Measurements from ENCODE around the gene OR8D4. TPM values are rescaled to one million over a fixed set of nuclear protein-coding genes. Genes with fewer than 3 reads are reported as not detected.
A peak's percentile ranks its signal among the peaks of the same experiment; 100 is the strongest.
"Not testable (repeated sequence)": the region's sequence is repeated elsewhere in the genome, so short reads cannot be mapped to it uniquely, and the experiment has no call there.

Gene OR8D4
- 2.4 TPM for total RNA-seq (ENCODE audit: insufficient read depth, low replicate concordance)

GRCh38 chr11:123901867-123902266 is at the start of gene OR8D4:
Gene OR8D4, plus strand, starts transcription at chr11:123902167. Its CDS starts 4,265 bp downstream, at chr11:123906432.
- DNase-seq (ENCODE audit: low spot score), result no peak

- no peak for DNase-seq (ENCODE audit: low spot score)
Observed at GRCh38 chr11:123852321-123852720, 49.6 kb upstream of the OR8D4 start.

GRCh38 chr11:123853038-123853437 is 48.9 kb upstream of the OR8D4 start:
- no peak for DNase-seq (ENCODE audit: low spot score)

- no peak for DNase-seq (ENCODE audit: low spot score)
Observed at GRCh38 chr11:123856444-123856843, 45.5 kb upstream of the OR8D4 start.

- DNase-seq (ENCODE audit: low spot score), result no peak
Observed at GRCh38 chr11:123859731-123860130, 42.2 kb upstream of the OR8D4 start.

- DNase-seq (ENCODE audit: low spot score), result not testable (repeated sequence)
Observed at GRCh38 chr11:123865293-123865692, 36.7 kb upstream of the OR8D4 start.

- not testable (repeated sequence) for DNase-seq (ENCODE audit: low spot score)
Observed at GRCh38 chr11:123867795-123868194, 34.2 kb upstream of the OR8D4 start.

- DNase-seq (ENCODE audit: low spot score), result no peak
Observed at GRCh38 chr11:123880912-123881311, 21.1 kb upstream of the OR8D4 start.

DNA sequence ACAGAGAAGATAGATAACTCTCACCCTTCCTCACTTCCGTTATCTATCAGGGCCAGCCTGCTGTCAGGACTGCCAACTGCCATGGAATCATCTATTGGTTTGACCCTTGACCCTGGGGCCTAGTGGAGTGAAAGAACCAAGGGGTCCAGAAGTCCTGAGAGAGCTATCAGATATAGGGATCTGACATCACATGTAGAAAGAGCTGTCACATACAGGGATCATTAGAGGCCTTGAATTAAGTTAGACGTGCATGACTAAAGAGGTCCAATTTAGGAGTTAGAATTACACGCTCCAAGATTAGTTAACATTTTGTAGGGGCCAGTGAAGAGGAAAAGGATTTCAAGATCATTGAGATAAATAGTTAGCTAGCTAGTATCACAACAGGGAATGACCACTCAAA is 16.4 kb upstream of the OR8D4 start, which contains the start of gene TMEM225:
Gene TMEM225 (minus strand): TSS at position 101 of the 400 bp plus-strand sequence. CDS start 245 bp downstream, outside the sequence.
- no peak for DNase-seq (ENCODE audit: low spot score)

GRCh38 chr11:123892031-123892430 is 9.9 kb upstream of the OR8D4 start:
- DNase-seq (ENCODE audit: low spot score), result no peak

GRCh38 chr11:123899792-123900191 is 2.2 kb upstream of the OR8D4 start:
- no peak for DNase-seq (ENCODE audit: low spot score)

DNA sequence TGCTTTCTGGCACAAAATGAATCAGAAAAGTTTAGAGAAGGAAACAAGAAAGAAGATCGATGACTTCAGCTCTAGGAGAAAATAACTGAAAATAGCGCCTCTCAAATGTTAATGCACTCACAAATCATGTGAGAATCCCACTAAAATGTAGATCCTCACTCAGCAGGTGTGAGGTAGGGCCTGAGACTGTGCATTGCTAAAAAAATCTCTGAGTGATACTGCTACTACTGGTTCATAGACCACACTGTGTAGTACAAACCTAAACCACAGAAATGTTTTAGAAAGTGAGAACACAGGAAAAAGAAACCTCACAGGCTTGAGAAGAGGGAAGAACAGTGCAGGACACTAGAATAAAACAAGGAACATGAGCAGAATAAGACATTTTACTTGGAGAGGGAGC is 2.0 kb downstream of the OR8D4 start:
- no peak for DNase-seq (ENCODE audit: low spot score)

- DNase-seq (ENCODE audit: low spot score), result no peak
Observed at GRCh38 chr11:123904932-123905331, 3.0 kb downstream of the OR8D4 start.

DNA sequence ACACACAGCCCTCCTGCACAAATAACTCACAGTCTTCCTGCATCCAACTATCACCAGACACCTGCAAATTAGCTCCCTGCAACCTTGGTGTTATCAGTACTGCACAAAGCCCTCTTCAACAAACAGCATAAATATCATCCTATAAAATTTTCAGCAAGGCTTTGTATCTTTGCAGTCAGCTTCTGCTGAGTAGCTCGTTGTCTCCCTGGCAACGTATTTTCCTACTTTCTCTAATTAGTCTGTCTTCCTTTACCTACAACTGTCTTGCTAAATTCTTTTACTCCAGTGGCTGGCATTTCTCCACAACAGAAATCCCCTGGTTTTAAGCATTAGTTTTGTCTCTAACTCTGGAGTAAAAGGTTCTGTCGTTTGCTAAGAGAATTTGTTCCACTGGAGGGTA is 3.9 kb downstream of the OR8D4 start:
- peak; percentile 18 for DNase-seq (ENCODE audit: low spot score)

DNA sequence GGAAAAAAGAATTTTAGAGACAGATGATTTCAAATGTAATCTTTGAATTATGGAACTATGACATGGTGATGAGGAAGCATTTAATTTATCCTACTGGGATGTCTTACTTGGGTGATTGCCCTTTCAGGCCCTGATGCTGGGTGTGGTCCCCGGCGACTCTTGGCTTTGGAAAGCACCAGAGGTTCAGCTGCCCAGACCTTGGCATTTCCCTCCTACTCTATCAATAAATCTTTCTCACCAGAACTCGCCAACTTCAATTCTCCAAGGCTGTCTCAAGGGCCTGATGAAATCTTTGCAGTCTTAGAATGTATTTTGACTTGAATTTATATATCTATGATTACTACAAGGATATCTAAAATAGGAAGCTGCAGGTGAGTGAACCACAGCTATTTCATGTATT is 19.0 kb downstream of the OR8D4 start:
- DNase-seq (ENCODE audit: low spot score), result no peak

GRCh38 chr11:123924027-123924426 is 22.1 kb downstream of the OR8D4 start:
- DNase-seq (ENCODE audit: low spot score), result no peak

DNA sequence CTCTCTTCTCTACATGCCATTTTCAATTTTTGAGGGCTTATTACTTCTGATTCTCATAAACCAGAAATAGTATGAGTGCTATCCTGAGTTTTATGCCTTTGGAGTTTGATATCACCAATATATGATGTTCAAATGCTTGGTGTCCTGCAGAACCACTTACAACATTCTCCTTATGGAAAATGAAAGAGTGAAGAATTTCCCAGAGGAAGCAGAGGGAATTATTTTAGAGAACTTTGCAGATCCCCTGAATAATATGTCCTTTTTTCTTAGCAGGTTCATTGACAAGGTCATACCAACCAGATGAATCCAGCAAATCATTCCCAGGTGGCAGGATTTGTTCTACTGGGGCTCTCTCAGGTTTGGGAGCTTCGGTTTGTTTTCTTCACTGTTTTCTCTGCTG is 37.4 kb downstream of the OR8D4 start, which contains the start of gene OR4D5:
Gene OR4D5 (plus strand): TSS at position 301 of the 400 bp plus-strand sequence. CDS start 0 bp downstream, at position 301.
- DNase-seq (ENCODE audit: low spot score), result no peak

GRCh38 chr11:123942413-123942812 is 40.4 kb downstream of the OR8D4 start:
- DNase-seq (ENCODE audit: low spot score), result no peak

DNA sequence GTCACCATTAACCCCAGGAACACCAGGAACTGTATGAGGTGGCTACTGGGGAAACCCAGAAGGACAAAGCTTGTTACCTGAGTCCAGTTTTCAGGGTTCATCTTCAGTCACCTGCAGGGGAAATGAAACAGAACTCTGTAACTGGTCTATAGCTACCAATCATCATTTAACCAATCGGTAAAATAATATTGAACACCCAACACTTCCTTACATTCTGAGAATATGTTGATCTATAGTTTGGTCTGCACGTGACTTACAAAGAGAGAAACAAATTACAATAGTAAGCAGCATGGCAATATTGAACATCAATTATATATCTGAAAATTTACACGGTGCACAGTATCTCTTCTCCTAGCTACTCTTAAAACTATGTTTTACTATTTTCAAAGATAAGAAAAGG is 41.8 kb downstream of the OR8D4 start, which contains the start of gene OR6T1:
Gene OR6T1 (minus strand): TSS at position 101 of the 400 bp plus-strand sequence. CDS start 0 bp downstream, at position 101.
- no peak for DNase-seq (ENCODE audit: low spot score)

- DNase-seq (ENCODE audit: low spot score), result peak; percentile 54
Observed at GRCh38 chr11:123945132-123945531, 43.2 kb downstream of the OR8D4 start.

DNA sequence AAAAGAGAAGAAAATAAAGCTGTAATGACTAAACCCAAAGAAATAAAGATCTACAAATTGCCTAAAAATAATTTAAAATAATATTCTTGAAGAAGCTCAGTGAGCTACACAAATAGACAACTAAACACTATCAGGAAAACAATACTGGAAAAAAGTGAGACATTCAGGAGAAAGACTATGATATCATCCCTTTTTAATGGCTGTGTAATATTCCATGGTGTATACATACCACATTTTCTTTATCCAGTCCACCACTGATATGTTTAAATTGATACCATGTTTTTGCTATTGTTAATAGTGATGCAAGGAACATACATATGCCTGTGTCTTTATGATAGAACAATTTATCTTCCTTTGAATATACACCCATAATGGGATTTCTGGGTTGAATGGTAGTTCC is 54.8 kb downstream of the OR8D4 start:
- DNase-seq (ENCODE audit: low spot score), result no peak
